ENCODE measurements around the gene ELAVL4.

The ELAVL4 gene

GRCh38 chr1:50123071-50123470, 14.4 kb downstream of the ELAVL4 start:
- H3K4me3 ChIP-seq (ENCODE audit: extremely low read depth, insufficient read depth, low read length, poor library complexity, severe bottlenecking) = no peak overlapping the region
- H3K36me3 ChIP-seq (ENCODE audit: control insufficient read depth, insufficient read depth, low read length) = no peaks in the 10 kb centered on the region
- H3K27ac ChIP-seq (ENCODE audit: low read depth, low read length, severe bottlenecking) = no peak overlapping the region
- H3K9me3 ChIP-seq (ENCODE audit: control insufficient read depth, low read length) = no peaks in the 10 kb centered on the region
- H3K4me1 ChIP-seq (ENCODE audit: control insufficient read depth, insufficient read depth, low read length, poor library complexity, severe bottlenecking) = no peaks in the 10 kb centered on the region

GRCh38 chr1:50126927-50127715, 18.4 kb downstream of the ELAVL4 start:
- no peaks in the 10 kb centered on the region for H3K36me3 ChIP-seq (ENCODE audit: control insufficient read depth, insufficient read depth, low read length)
- H3K9me3 ChIP-seq (ENCODE audit: control insufficient read depth, low read length) = no peaks in the 10 kb centered on the region
- no peak overlapping the region for H3K27ac ChIP-seq (ENCODE audit: low read depth, low read length, severe bottlenecking)
- 56 to 62% methylated on average over 2 to 4 of the region's 5 CpGs for WGBS, 2 experiments (ENCODE audit: insufficient coverage in 2 of 2)
- no peak overlapping the region for H3K4me3 ChIP-seq (ENCODE audit: extremely low read depth, insufficient read depth, low read length, poor library complexity, severe bottlenecking)
- H3K4me1 ChIP-seq (ENCODE audit: control insufficient read depth, insufficient read depth, low read length, poor library complexity, severe bottlenecking) = no peaks in the 10 kb centered on the region

- WGBS, 2 experiments (ENCODE audit: insufficient coverage in 2 of 2) = 71% methylated on average over 1 of the region's 1 CpG; no CpG with 5 or more reads in 1 of the 2 experiments
- H3K4me3 ChIP-seq (ENCODE audit: extremely low read depth, insufficient read depth, low read length, poor library complexity, severe bottlenecking) = no peak overlapping the region
- no peaks in the 10 kb centered on the region for H3K9me3 ChIP-seq (ENCODE audit: control insufficient read depth, low read length)
- H3K27ac ChIP-seq (ENCODE audit: low read depth, low read length, severe bottlenecking) = no peak overlapping the region
- H3K36me3 ChIP-seq (ENCODE audit: control insufficient read depth, insufficient read depth, low read length) = no peaks in the 10 kb centered on the region
- H3K4me1 ChIP-seq (ENCODE audit: control insufficient read depth, insufficient read depth, low read length, poor library complexity, severe bottlenecking) = no peaks in the 10 kb centered on the region
Observed at GRCh38 chr1:50129201-50129600, 20.5 kb downstream of the ELAVL4 start.

GRCh38 chr1:50132347-50132894, 23.7 kb downstream of the ELAVL4 start:
- no peaks in the 10 kb centered on the region for H3K36me3 ChIP-seq (ENCODE audit: control insufficient read depth, insufficient read depth, low read length)
- 0 to 100% methylated on average over 1 of the region's 3 CpGs for WGBS, 2 experiments (ENCODE audit: insufficient coverage in 2 of 2)
- H3K4me1 ChIP-seq (ENCODE audit: control insufficient read depth, insufficient read depth, low read length, poor library complexity, severe bottlenecking) = no peaks in the 10 kb centered on the region

GRCh38 chr1:50135716-50136115, 27.0 kb downstream of the ELAVL4 start:
- 65 to 69% methylated on average over 2 of the region's 2 CpGs for WGBS, 2 experiments (ENCODE audit: insufficient coverage in 2 of 2)
- Histone ChIP-seq H3K36me3 (ENCODE audit: control insufficient read depth, insufficient read depth, low read length) (no peaks in the 10 kb centered on the region), H3K4me1 (ENCODE audit: control insufficient read depth, insufficient read depth, low read length, poor library complexity, severe bottlenecking) (peaks cover 3% of the 10 kb centered on the region), H3K4me3 (ENCODE audit: extremely low read depth, insufficient read depth, low read length, poor library complexity, severe bottlenecking) (no peak overlapping the region), H3K9me3 (ENCODE audit: control insufficient read depth, low read length) (no peaks in the 10 kb centered on the region), H3K27ac (ENCODE audit: low read depth, low read length, severe bottlenecking) (no peak overlapping the region)

More at GRCh38 chr1:50132347-50132894, 23.7 kb downstream of the ELAVL4 start:
- Histone ChIP-seq H3K4me3 (ENCODE audit: extremely low read depth, insufficient read depth, low read length, poor library complexity, severe bottlenecking) (no peak overlapping the region), H3K27ac (ENCODE audit: low read depth, low read length, severe bottlenecking) (no peak overlapping the region), H3K9me3 (ENCODE audit: control insufficient read depth, low read length) (no peaks in the 10 kb centered on the region)

- H3K9me3 ChIP-seq (ENCODE audit: control insufficient read depth, low read length) = no peaks in the 10 kb centered on the region
- no peak overlapping the region for H3K4me3 ChIP-seq (ENCODE audit: extremely low read depth, insufficient read depth, low read length, poor library complexity, severe bottlenecking)
- no peaks in the 10 kb centered on the region for H3K36me3 ChIP-seq (ENCODE audit: control insufficient read depth, insufficient read depth, low read length)
- H3K27ac ChIP-seq (ENCODE audit: low read depth, low read length, severe bottlenecking) = no peak overlapping the region
- peaks cover 3% of the 10 kb centered on the region for H3K4me1 ChIP-seq (ENCODE audit: control insufficient read depth, insufficient read depth, low read length, poor library complexity, severe bottlenecking)
- WGBS, 2 experiments (ENCODE audit: insufficient coverage in 2 of 2) = 68 to 100% methylated on average over 1 to 5 of the region's 10 CpGs
Observed at GRCh38 chr1:50139339-50140181, 30.8 kb downstream of the ELAVL4 start.

- no peaks in the 10 kb centered on the region for H3K9me3 ChIP-seq (ENCODE audit: control insufficient read depth, low read length)
- WGBS, 2 experiments (ENCODE audit: insufficient coverage in 2 of 2) = no CpG with 5 or more reads among the region's 1 CpG
- H3K36me3 ChIP-seq (ENCODE audit: control insufficient read depth, insufficient read depth, low read length) = no peaks in the 10 kb centered on the region
- peaks cover 3% of the 10 kb centered on the region for H3K4me1 ChIP-seq (ENCODE audit: control insufficient read depth, insufficient read depth, low read length, poor library complexity, severe bottlenecking)
- no peak overlapping the region for H3K4me3 ChIP-seq (ENCODE audit: extremely low read depth, insufficient read depth, low read length, poor library complexity, severe bottlenecking)
- no peak overlapping the region for H3K27ac ChIP-seq (ENCODE audit: low read depth, low read length, severe bottlenecking)
Observed at GRCh38 chr1:50140182-50140447, 31.4 kb downstream of the ELAVL4 start.

- H3K4me1 ChIP-seq (ENCODE audit: control insufficient read depth, insufficient read depth, low read length, poor library complexity, severe bottlenecking) = peaks cover 4% of the 10 kb centered on the region
- H3K36me3 ChIP-seq (ENCODE audit: control insufficient read depth, insufficient read depth, low read length) = no peaks in the 10 kb centered on the region
- H3K9me3 ChIP-seq (ENCODE audit: control insufficient read depth, low read length) = no peaks in the 10 kb centered on the region
- H3K27ac ChIP-seq (ENCODE audit: low read depth, low read length, severe bottlenecking) = no peak overlapping the region
- H3K4me3 ChIP-seq (ENCODE audit: extremely low read depth, insufficient read depth, low read length, poor library complexity, severe bottlenecking) = no peak overlapping the region
- WGBS, 2 experiments (ENCODE audit: insufficient coverage in 2 of 2) = 83 to 96% methylated on average over 2 of the region's 4 CpGs
Observed at GRCh38 chr1:50147191-50147850, 38.6 kb downstream of the ELAVL4 start.

- WGBS, 2 experiments (ENCODE audit: insufficient coverage in 2 of 2) = 60% methylated on average over 1 of the region's 1 CpG; no CpG with 5 or more reads in 1 of the 2 experiments
- no peaks in the 10 kb centered on the region for H3K36me3 ChIP-seq (ENCODE audit: control insufficient read depth, insufficient read depth, low read length)
- no peaks in the 10 kb centered on the region for H3K9me3 ChIP-seq (ENCODE audit: control insufficient read depth, low read length)
- H3K4me3 ChIP-seq (ENCODE audit: extremely low read depth, insufficient read depth, low read length, poor library complexity, severe bottlenecking) = no peak overlapping the region
- H3K27ac ChIP-seq (ENCODE audit: low read depth, low read length, severe bottlenecking) = no peak overlapping the region
- H3K4me1 ChIP-seq (ENCODE audit: control insufficient read depth, insufficient read depth, low read length, poor library complexity, severe bottlenecking) = peaks cover 4% of the 10 kb centered on the region
Observed at GRCh38 chr1:50148142-50148923, 39.6 kb downstream of the ELAVL4 start.

- no peak overlapping the region for H3K27ac ChIP-seq (ENCODE audit: low read depth, low read length, severe bottlenecking)
- peaks cover 4% of the 10 kb centered on the region for H3K4me1 ChIP-seq (ENCODE audit: control insufficient read depth, insufficient read depth, low read length, poor library complexity, severe bottlenecking)
- no peaks in the 10 kb centered on the region for H3K36me3 ChIP-seq (ENCODE audit: control insufficient read depth, insufficient read depth, low read length)
- H3K9me3 ChIP-seq (ENCODE audit: control insufficient read depth, low read length) = no peaks in the 10 kb centered on the region
- H3K4me3 ChIP-seq (ENCODE audit: extremely low read depth, insufficient read depth, low read length, poor library complexity, severe bottlenecking) = no peak overlapping the region
- WGBS, 2 experiments (ENCODE audit: insufficient coverage in 2 of 2) = no CpG with 5 or more reads among the region's 3 CpGs
Observed at GRCh38 chr1:50152236-50152635, 43.5 kb downstream of the ELAVL4 start.
